HG03565 (cell line): ENCODE data around the gene SH3BP5.

Experiments
- ATAC-seq: cut with Tn5 transposase; IDR thresholded peaks from one replicate; pipeline ENCODE4 v1.9.1; 2021; ENCODE audit warnings: mild to moderate bottlenecking, moderate library complexity; ENCODE audit not compliant: unreplicated experiment

SH3BP5 gene

GRCh38 chr3:15326673-15327072 is 5.7 kb downstream of the SH3BP5 start:
- no peak for ATAC-seq

- no peak for ATAC-seq
Measured at GRCh38 chr3:15326037-15326436, 6.3 kb downstream of the SH3BP5 start.

- ATAC-seq = no peak
Measured at GRCh38 chr3:15325228-15325627, 7.2 kb downstream of the SH3BP5 start.

- ATAC-seq = no peak
Measured at GRCh38 chr3:15324379-15324808, 8.0 kb downstream of the SH3BP5 start.

GRCh38 chr3:15323063-15323462 is 9.3 kb downstream of the SH3BP5 start:
- ATAC-seq = no peak

GRCh38 chr3:15321349-15321748 is 11.0 kb downstream of the SH3BP5 start:
- ATAC-seq = no peak

GRCh38 chr3:15319575-15319974 is 12.8 kb downstream of the SH3BP5 start:
- no peak for ATAC-seq

GRCh38 chr3:15319136-15319535 is 13.2 kb downstream of the SH3BP5 start:
- no peak for ATAC-seq

GRCh38 chr3:15318661-15319060 is 13.7 kb downstream of the SH3BP5 start:
- ATAC-seq = no peak

- ATAC-seq = no peak
Measured at GRCh38 chr3:15316998-15317435, 15.4 kb downstream of the SH3BP5 start.

- ATAC-seq = no peak
Measured at GRCh38 chr3:15315003-15315402, 17.4 kb downstream of the SH3BP5 start.

GRCh38 chr3:15314276-15314675 is 18.1 kb downstream of the SH3BP5 start:
- ATAC-seq = no peak

GRCh38 chr3:15313461-15313860 is 18.9 kb downstream of the SH3BP5 start:
- ATAC-seq = no peak

- no peak for ATAC-seq
Measured at GRCh38 chr3:15312550-15312949, 19.8 kb downstream of the SH3BP5 start.

- peak; percentile 83 for ATAC-seq
Measured at GRCh38 chr3:15310491-15311370, 21.7 kb downstream of the SH3BP5 start.

- no peak for ATAC-seq
Measured at GRCh38 chr3:15309662-15310335, 22.6 kb downstream of the SH3BP5 start.

- ATAC-seq = no peak
Measured at GRCh38 chr3:15307580-15307979, 24.8 kb downstream of the SH3BP5 start.

GRCh38 chr3:15306979-15307359 is 25.4 kb downstream of the SH3BP5 start:
- no peak for ATAC-seq

GRCh38 chr3:15305359-15305844 is 27.0 kb downstream of the SH3BP5 start:
- ATAC-seq = no peak

GRCh38 chr3:15303728-15304127 is 28.7 kb downstream of the SH3BP5 start:
- ATAC-seq = no peak

GRCh38 chr3:15303216-15303615 is 29.2 kb downstream of the SH3BP5 start:
- no peak for ATAC-seq

- ATAC-seq = no peak
Measured at GRCh38 chr3:15301761-15302160, 30.6 kb downstream of the SH3BP5 start.
